ENCODE data around the gene TUT4. TPM values are rescaled to one million over a fixed set of nuclear protein-coding genes. Genes with fewer than 3 reads are reported as not detected.

TUT4 gene
- total and polyA plus RNA-seq, 2 donors (not counting 1 experiment from before 2014, with no cell fraction given), result 29.3 to 37.5 TPM

DNA sequence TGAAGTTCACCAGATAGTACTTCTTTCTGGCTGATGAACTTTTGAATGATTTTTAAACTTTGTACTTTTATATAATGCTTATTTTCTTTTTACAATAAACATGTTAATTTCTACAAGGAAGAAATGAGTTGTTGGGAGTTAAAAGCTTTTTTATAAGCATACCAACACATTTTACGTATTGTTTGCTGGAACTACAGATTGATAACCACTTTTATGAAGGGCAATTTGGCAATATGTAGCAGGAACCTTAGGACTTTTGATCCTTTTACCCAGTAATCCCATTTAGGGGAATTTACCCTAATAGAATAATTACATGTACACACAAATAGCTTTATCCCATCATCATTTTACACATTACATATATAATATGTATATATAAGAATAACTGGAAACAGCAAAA is 132.2 kb downstream of the TUT4 start:
- TF ChIP-seq, protein P1, sequence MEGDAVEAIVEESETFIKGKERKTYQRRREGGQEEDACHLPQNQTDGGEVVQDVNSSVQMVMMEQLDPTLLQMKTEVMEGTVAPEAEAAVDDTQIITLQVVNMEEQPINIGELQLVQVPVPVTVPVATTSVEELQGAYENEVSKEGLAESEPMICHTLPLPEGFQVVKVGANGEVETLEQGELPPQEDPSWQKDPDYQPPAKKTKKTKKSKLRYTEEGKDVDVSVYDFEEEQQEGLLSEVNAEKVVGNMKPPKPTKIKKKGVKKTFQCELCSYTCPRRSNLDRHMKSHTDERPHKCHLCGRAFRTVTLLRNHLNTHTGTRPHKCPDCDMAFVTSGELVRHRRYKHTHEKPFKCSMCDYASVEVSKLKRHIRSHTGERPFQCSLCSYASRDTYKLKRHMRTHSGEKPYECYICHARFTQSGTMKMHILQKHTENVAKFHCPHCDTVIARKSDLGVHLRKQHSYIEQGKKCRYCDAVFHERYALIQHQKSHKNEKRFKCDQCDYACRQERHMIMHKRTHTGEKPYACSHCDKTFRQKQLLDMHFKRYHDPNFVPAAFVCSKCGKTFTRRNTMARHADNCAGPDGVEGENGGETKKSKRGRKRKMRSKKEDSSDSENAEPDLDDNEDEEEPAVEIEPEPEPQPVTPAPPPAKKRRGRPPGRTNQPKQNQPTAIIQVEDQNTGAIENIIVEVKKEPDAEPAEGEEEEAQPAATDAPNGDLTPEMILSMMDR (conservative IDR thresholded peaks at IDR 0.05 in 1 of 2, IDR thresholded peaks at IDR 0.05 in 1 of 2; ENCODE audit: low read depth in 1 of 2, low read length in 2 of 2), result no peak
- no peak for TF ChIP-seq EZH2 (IDR thresholded peaks at IDR 0.05; ENCODE audit: low read length, missing control alignments)
- Histone ChIP-seq H4K20me1 (ENCODE audit: control insufficient read depth, extremely low read depth, insufficient read depth, low read length) (no peaks in the 10 kb centered on the region), H3K9me3 (ENCODE audit: control insufficient read depth, insufficient read depth, low read depth, low read length) (no peaks in the 10 kb centered on the region), H3K4me2 (ENCODE audit: extremely low read depth, insufficient read depth, low read length) (no peak overlapping the region), H2AFZ (ENCODE audit: low read length) (no peak overlapping the region), H3K79me2 (ENCODE audit: control insufficient read depth, insufficient read depth, low read length) (no peaks in the 10 kb centered on the region), H3K27ac (ENCODE audit: insufficient read depth, low read length) (no peak overlapping the region), H3K36me3 (ENCODE audit: control insufficient read depth, insufficient read depth, low read length) (peaks cover 1% of the 10 kb centered on the region), H3K4me1 (ENCODE audit: control insufficient read depth, extremely low read depth, insufficient read depth, low read length) (peaks cover 2% of the 10 kb centered on the region), H3K4me3 (replicated peaks in 1 of 4; ENCODE audit: control extremely low read depth in 1 of 4, insufficient read depth in 1 of 4, low read depth in 3 of 4, low read length in 4 of 4) (no peak overlapping the region), H3K9ac (ENCODE audit: insufficient read depth, low read length) (no peak overlapping the region), H3K27me3 (ENCODE audit: control insufficient read depth, insufficient read depth, low read length) (no peaks in the 10 kb centered on the region)
- no peak for DNase-seq (ENCODE audit: low read depth in 2 of 2)

DNA sequence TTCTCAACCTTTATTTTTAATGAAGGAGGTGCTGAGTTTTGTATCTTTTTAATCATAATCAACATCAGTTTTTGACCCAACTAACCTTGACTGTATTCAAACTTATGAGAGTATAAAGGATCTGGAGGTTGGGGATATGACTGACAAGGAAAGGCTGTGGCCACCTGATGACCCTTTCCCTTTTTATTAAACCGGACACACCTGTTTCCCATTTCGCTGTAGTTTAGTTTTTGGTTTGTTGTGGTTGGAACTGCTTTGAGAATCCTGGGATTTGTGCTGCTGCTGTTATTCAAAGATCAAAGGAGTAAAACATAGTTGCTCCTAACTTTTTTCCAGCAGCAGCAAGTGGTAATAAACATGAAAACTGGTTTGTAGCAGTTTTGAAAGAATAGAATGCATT is 136.1 kb downstream of the TUT4 start:
- H2AFZ ChIP-seq (ENCODE audit: low read length), result no peak overlapping the region
- no peak overlapping the region for H3K4me2 ChIP-seq (ENCODE audit: extremely low read depth, insufficient read depth, low read length)
- no peak overlapping the region for H3K4me3 ChIP-seq (replicated peaks in 1 of 4; ENCODE audit: control extremely low read depth in 1 of 4, insufficient read depth in 1 of 4, low read depth in 3 of 4, low read length in 4 of 4)
- no peaks in the 10 kb centered on the region for H3K27me3 ChIP-seq (ENCODE audit: control insufficient read depth, insufficient read depth, low read length)
- DNase-seq (ENCODE audit: low read depth in 2 of 2), result no peak
- TF ChIP-seq EZH2 (IDR thresholded peaks at IDR 0.05; ENCODE audit: low read length, missing control alignments), result no peak
- TF ChIP-seq, protein P1 (conservative IDR thresholded peaks at IDR 0.05 in 1 of 2, IDR thresholded peaks at IDR 0.05 in 1 of 2; ENCODE audit: low read depth in 1 of 2, low read length in 2 of 2), result no peak
- no peaks in the 10 kb centered on the region for H3K9me3 ChIP-seq (ENCODE audit: control insufficient read depth, insufficient read depth, low read depth, low read length)
- peaks cover 3% of the 10 kb centered on the region for H3K36me3 ChIP-seq (ENCODE audit: control insufficient read depth, insufficient read depth, low read length)
- H3K79me2 ChIP-seq (ENCODE audit: control insufficient read depth, insufficient read depth, low read length), result no peaks in the 10 kb centered on the region
- no peaks in the 10 kb centered on the region for H3K4me1 ChIP-seq (ENCODE audit: control insufficient read depth, extremely low read depth, insufficient read depth, low read length)
- no peak overlapping the region for H3K9ac ChIP-seq (ENCODE audit: insufficient read depth, low read length)
- H3K27ac ChIP-seq (ENCODE audit: insufficient read depth, low read length), result no peak overlapping the region
- no peaks in the 10 kb centered on the region for H4K20me1 ChIP-seq (ENCODE audit: control insufficient read depth, extremely low read depth, insufficient read depth, low read length)

DNA sequence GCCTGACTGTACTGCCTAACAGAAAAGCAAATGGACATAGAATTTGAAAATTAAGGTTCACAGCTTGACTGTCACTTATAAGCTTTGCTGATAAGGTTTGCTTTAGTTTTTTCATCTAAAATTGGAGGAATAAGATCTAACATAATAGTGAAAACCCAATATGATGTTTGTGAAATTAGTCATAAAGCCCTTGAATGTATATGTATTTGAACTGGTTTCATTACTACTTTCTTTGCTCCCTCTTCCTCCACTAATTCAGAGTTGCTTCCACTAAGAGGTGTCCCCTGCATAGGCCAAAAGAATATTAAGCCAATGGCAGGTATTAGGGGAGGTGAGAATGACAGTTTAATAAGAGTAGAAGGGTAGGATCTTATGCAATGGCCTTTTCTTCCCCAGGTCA is 137.9 kb downstream of the TUT4 start:
- no peak overlapping the region for H3K4me3 ChIP-seq (replicated peaks in 1 of 4; ENCODE audit: control extremely low read depth in 1 of 4, insufficient read depth in 1 of 4, low read depth in 3 of 4, low read length in 4 of 4)
- no peak overlapping the region for H3K4me2 ChIP-seq (ENCODE audit: extremely low read depth, insufficient read depth, low read length)
- TF ChIP-seq EZH2 (IDR thresholded peaks at IDR 0.05; ENCODE audit: low read length, missing control alignments), result no peak
- TF ChIP-seq, protein P1 (conservative IDR thresholded peaks at IDR 0.05 in 1 of 2, IDR thresholded peaks at IDR 0.05 in 1 of 2; ENCODE audit: low read depth in 1 of 2, low read length in 2 of 2), result no peak
- H4K20me1 ChIP-seq (ENCODE audit: control insufficient read depth, extremely low read depth, insufficient read depth, low read length), result no peaks in the 10 kb centered on the region
- no peaks in the 10 kb centered on the region for H3K27me3 ChIP-seq (ENCODE audit: control insufficient read depth, insufficient read depth, low read length)
- H3K9ac ChIP-seq (ENCODE audit: insufficient read depth, low read length), result no peak overlapping the region
- H3K36me3 ChIP-seq (ENCODE audit: control insufficient read depth, insufficient read depth, low read length), result peaks cover 3% of the 10 kb centered on the region
- no peaks in the 10 kb centered on the region for H3K79me2 ChIP-seq (ENCODE audit: control insufficient read depth, insufficient read depth, low read length)
- H3K4me1 ChIP-seq (ENCODE audit: control insufficient read depth, extremely low read depth, insufficient read depth, low read length), result no peaks in the 10 kb centered on the region
- no peak overlapping the region for H3K27ac ChIP-seq (ENCODE audit: insufficient read depth, low read length)
- H2AFZ ChIP-seq (ENCODE audit: low read length), result no peak overlapping the region
- H3K9me3 ChIP-seq (ENCODE audit: control insufficient read depth, insufficient read depth, low read depth, low read length), result no peaks in the 10 kb centered on the region
- DNase-seq (ENCODE audit: low read depth in 2 of 2), result no peak
